ENCODE results near the gene CNTN1. TPM values are rescaled to one million over a fixed set of nuclear protein-coding genes. Genes with fewer than 3 reads are reported as not detected.
A peak's percentile ranks its signal among the peaks of the same experiment; 100 is the strongest.

CNTN1 gene
- total and polyA plus RNA-seq, 2 of the 8 experiments (the other 6 are each of a cell fraction or from before 2014, with no cell fraction given) = 7.2 to 21.8 TPM

DNA sequence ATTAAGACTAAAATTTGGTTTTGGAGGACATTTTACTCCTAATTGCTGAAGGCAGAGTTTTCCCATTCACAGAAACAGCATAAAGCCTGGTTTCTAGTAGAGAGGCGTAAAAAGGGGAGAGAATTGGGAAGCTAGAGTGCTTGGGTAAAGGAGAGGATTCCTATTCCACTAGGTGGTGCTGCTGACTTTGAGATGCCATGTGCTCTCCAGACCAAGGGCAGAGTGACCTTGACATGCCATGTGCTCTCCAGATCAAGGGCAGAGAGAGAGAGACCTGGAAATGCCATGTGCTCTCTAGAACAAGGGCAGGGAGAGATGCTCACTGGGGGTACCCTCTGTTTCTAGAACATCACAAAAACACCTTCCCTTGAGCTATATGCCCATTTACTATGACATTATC lies 319.7 kb downstream of the CNTN1 start:
- H3K23ac ChIP-seq (ENCODE audit: insufficient read length) = no peak overlapping the region
- H3K4me1 ChIP-seq (replicated peaks in 1 of 4; ENCODE audit: control insufficient read depth in 3 of 4, insufficient read depth in 4 of 4, low read length in 3 of 4) = no peaks in the 10 kb centered on the region
- no peak overlapping the region for H4K91ac ChIP-seq (replicated peaks; ENCODE audit: insufficient read length, low read length)
- no peaks in the 10 kb centered on the region for H3K23me2 ChIP-seq (ENCODE audit: low read depth, low read length)
- no peak overlapping the region for H2BK15ac ChIP-seq (ENCODE audit: low read length)
- H3K9me3 ChIP-seq (ENCODE audit: insufficient read depth in 2 of 2, low read depth in 1 of 2, low read length in 1 of 2) = peaks cover 55% of the 10 kb centered on the region in 2 experiments
- no peak overlapping the region for H2BK5ac ChIP-seq (ENCODE audit: low read depth, low read length)
- DNase-seq (ENCODE audit: low read depth in 1 of 2, low spot score in 2 of 2) = no peak
- no peak overlapping the region for H3K4ac ChIP-seq (replicated peaks; ENCODE audit: insufficient read length, low read depth, low read length)
- no peak overlapping the region for H3K9ac ChIP-seq (replicated peaks in 1 of 4; ENCODE audit: extremely low read depth in 1 of 4, low read depth in 3 of 4, low read length in 3 of 4)
- H3K4me2 ChIP-seq (ENCODE audit: insufficient read depth in 1 of 2, low read depth in 2 of 2, low read length in 2 of 2) = no peak overlapping the region
- peaks cover 0 to 1% (median 0%) of the 10 kb centered on the region in 4 experiments; a peak in 1 of 7 replicates for H3K27me3 ChIP-seq (replicated peaks in 1 of 4; ENCODE audit: control insufficient read depth in 3 of 4, extremely low read depth in 1 of 4, insufficient read depth in 3 of 4, low read length in 3 of 4)
- H4K8ac ChIP-seq (ENCODE audit: extremely low read depth, insufficient read depth, low read length) = no peak overlapping the region
- no peak for FAIRE-seq
- WGBS, 2 experiments (ENCODE audit: extremely low coverage in 1 of 2, insufficient coverage in 1 of 2, insufficient read length in 1 of 2, insufficient replicate concordance in 2 of 2, low coverage in 1 of 2, low lambda C conversion rate in 2 of 2, missing lambda C conversion rate in 1 of 2) = 87% methylated on average over 1 of the region's 1 CpG; no CpG with 5 or more reads in 1 of the 2 experiments
- H2BK120ac ChIP-seq (replicated peaks; ENCODE audit: low read depth, low read length) = no peak overlapping the region
- no peak overlapping the region for H2BK20ac ChIP-seq (ENCODE audit: low read length)
- POLR2A ChIA-PET (ENCODE audit: partially characterized antibody) = no interaction called here
- no peaks in the 10 kb centered on the region for H3K79me1 ChIP-seq (ENCODE audit: low read depth, low read length)
- no peak overlapping the region for H3K14ac ChIP-seq (ENCODE audit: insufficient read length)
- H2AFZ ChIP-seq (ENCODE audit: low read length) = no peak overlapping the region
- H3K4me3 ChIP-seq (ENCODE audit: extremely low read depth in 1 of 4, insufficient read depth in 2 of 4, low read depth in 3 of 4, low read length in 4 of 4) = no peak overlapping the region
- no peak overlapping the region for H2BK12ac ChIP-seq (ENCODE audit: low read depth, low read length)
- no peak overlapping the region for H3K18ac ChIP-seq (ENCODE audit: extremely low read depth, low read length)
- H4K5ac ChIP-seq (ENCODE audit: insufficient read length, low read depth, low read length) = no peak overlapping the region
- H3K36me3 ChIP-seq (ENCODE audit: control insufficient read depth in 2 of 4, insufficient read depth in 4 of 4, low read length in 3 of 4) = peaks cover 0 to 3% (median 0%) of the 10 kb centered on the region in 4 experiments; a peak in 2 of 8 replicates
- H4K20me1 ChIP-seq (replicated peaks in 1 of 2; ENCODE audit: control insufficient read depth in 1 of 2, insufficient read depth in 2 of 2, low read length in 2 of 2) = no peaks in the 10 kb centered on the region
- H3K79me2 ChIP-seq (ENCODE audit: control insufficient read depth in 1 of 2, insufficient read depth in 2 of 2, low read length in 2 of 2) = no peaks in the 10 kb centered on the region
- H3K56ac ChIP-seq (replicated peaks; ENCODE audit: insufficient read length, low read depth, low read length) = no peak overlapping the region
- no peak overlapping the region for H2AK5ac ChIP-seq (ENCODE audit: low read depth, low read length)
- CTCF ChIA-PET (ENCODE audit: partially characterized antibody) = interaction anchor here (0.6 to 1.2 kb wide), 3 partner anchors 13 to 178 kb away, joined by 3 to 4 read pairs (median 3); no protein-coding TSS in a partner anchor
- H3K27ac ChIP-seq (ENCODE audit: low read depth, low read length) = no peak overlapping the region
- TF ChIP-seq, protein P1, sequence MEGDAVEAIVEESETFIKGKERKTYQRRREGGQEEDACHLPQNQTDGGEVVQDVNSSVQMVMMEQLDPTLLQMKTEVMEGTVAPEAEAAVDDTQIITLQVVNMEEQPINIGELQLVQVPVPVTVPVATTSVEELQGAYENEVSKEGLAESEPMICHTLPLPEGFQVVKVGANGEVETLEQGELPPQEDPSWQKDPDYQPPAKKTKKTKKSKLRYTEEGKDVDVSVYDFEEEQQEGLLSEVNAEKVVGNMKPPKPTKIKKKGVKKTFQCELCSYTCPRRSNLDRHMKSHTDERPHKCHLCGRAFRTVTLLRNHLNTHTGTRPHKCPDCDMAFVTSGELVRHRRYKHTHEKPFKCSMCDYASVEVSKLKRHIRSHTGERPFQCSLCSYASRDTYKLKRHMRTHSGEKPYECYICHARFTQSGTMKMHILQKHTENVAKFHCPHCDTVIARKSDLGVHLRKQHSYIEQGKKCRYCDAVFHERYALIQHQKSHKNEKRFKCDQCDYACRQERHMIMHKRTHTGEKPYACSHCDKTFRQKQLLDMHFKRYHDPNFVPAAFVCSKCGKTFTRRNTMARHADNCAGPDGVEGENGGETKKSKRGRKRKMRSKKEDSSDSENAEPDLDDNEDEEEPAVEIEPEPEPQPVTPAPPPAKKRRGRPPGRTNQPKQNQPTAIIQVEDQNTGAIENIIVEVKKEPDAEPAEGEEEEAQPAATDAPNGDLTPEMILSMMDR (IDR thresholded peaks at IDR 0.05; ENCODE audit: control extremely low read depth in 1 of 3, insufficient read depth in 1 of 3, low read depth in 1 of 3, low read length in 3 of 3) = peak; percentile 5 to 51 (median 9); a peak in 2 of 4 replicates
- TF ChIP-seq ASH2L (IDR thresholded peaks at IDR 0.05; ENCODE audit: low read length) = no peak
- TF ChIP-seq EGR1 (IDR thresholded peaks at IDR 0.05; ENCODE audit: borderline replicate concordance, low read depth, low read length) = no peak
- TF ChIP-seq, protein P2, sequence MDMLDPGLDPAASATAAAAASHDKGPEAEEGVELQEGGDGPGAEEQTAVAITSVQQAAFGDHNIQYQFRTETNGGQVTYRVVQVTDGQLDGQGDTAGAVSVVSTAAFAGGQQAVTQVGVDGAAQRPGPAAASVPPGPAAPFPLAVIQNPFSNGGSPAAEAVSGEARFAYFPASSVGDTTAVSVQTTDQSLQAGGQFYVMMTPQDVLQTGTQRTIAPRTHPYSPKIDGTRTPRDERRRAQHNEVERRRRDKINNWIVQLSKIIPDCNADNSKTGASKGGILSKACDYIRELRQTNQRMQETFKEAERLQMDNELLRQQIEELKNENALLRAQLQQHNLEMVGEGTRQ (IDR thresholded peaks at IDR 0.05; ENCODE audit: low read length) = no peak
- no peak for TF ChIP-seq POLR2AphosphoS5 (IDR thresholded peaks at IDR 0.05; ENCODE audit: low read depth, low read length)
- peak; percentile 63 for TF ChIP-seq RAD21 (IDR thresholded peaks at IDR 0.05 in 1 of 2, conservative IDR thresholded peaks at IDR 0.05 in 1 of 2; ENCODE audit: low read depth in 2 of 2, low read length in 2 of 2)
- no peak for TF ChIP-seq HDAC2 (IDR thresholded peaks at IDR 0.05; ENCODE audit: borderline replicate concordance in 1 of 2, low read depth in 2 of 2, low read length in 2 of 2)
- no peak for TF ChIP-seq CHD2 (IDR thresholded peaks at IDR 0.05; ENCODE audit: low read length)
- TF ChIP-seq BCL11A (IDR thresholded peaks at IDR 0.05; ENCODE audit: low read depth in 2 of 2, low read length in 2 of 2) = no peak
- no peak for TF ChIP-seq TAF7 (optimal IDR thresholded peaks at IDR 0.05; ENCODE audit: borderline replicate concordance, low read depth, low read length)

Data from H1 (cell line).